GM21515 (cell line): ENCODE data around the gene NOG.

Source experiments
- ATAC-seq: cut with Tn5 transposase; IDR thresholded peaks from one replicate; pipeline ENCODE4 v1.9.1; 2021; ENCODE audit not compliant: unreplicated experiment

The NOG gene

GRCh38 chr17:56593646-56594319 is at the start of gene NOG:
NOG (plus strand) TSS chr17:56593699; CDS start chr17:56594224, 525 bp downstream.
- no peak for ATAC-seq

- ATAC-seq = no peak
These were observed 48.4 kb upstream of the NOG start for GRCh38 chr17:56545106-56545505.

DNA sequence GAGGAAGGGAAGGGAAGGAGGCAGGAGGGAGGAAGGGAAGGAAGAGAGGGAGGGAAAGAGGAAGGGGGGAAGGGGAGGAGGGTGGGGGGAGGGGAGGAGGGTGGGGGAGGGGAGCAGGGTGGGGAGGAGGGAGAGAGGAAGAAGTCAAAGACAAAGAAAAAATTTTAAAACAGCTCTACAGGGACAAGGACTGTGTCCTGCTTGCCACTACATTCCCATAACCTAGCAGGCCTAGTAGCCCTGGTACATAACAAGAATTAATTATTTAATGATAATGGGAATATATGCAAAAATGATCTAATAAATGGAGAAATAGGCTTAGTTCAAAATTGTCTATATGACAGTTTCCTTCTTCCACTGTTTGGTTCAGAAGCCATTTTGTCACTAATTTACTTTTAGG is 47.6 kb upstream of the NOG start:
- ATAC-seq = no peak

DNA sequence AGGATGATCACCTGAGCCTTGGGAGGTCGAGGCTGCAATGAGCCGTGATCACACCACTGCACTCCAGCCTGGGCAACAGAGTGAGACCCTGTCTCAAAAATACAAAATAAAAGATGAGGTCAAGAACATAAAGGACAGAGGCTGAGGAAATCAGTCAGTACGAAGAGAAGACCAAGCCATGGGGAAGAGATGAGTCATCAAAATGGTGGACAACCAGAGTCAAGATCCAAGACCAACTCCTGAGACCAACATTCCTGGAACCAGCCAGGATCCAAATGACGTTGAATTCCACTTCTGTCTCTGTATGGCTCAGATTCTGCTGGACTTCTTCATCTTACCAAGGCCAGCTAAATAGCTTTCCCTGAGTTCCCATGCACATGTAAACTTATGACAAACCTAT is 44.8 kb upstream of the NOG start:
- ATAC-seq = no peak

DNA sequence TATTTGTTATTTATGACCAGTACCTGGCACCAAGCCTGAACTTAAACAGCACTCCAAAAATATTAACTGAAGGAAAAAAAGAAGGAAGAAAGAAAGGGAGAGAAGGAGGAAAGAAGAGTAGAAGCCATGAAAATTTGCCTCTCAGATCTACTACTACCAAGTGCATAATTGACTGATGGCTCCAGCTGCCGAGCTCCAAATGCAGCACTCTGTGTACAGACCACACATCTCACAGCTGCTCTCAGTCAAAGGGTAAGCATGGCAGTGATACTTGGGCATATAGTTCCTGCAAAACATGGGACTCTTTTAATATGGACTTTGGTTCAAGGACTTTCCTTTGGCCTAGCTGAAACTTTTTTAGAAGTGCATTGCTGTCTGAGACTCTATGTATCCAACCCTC is 44.0 kb upstream of the NOG start:
- ATAC-seq = no peak

DNA sequence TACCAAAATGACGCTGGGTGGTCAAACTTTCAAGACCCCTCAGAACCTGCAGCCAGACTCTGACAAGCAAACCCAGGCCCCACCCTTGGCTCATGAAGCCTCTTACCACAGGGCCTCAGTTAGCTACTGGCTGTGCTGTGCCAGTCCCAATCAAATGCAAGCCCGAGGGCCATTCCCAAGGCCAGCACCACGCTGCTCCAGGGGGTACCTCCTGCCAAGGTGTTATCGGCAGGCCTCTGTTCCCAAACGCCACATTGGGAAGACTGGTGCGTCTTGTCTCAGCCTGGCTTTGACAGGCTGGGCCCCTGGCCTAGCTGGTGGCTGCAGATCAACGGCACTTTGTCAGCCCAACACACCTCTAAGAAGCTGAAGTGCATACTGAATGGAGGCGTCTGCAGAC is 35.8 kb upstream of the NOG start:
- no peak for ATAC-seq

DNA sequence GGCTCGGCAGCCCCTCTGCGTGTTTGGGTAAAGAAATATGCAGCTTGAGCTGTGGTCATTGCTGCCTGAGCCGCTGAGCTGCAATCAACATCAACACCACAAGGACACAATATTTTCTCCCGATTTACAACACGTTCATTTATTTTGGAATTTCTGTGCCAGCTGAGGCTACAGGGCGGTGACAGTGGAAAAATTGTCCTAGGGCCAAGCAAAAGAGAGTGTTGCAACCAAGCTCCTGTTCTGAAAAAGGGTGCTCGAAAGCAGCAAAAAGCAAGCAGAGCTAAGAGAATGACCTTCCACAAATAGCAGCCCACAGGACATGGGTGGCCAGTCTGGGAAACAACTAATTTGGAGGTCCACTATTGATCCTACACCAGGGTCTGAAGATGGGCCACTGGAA is 35.4 kb upstream of the NOG start:
- no peak for ATAC-seq

DNA sequence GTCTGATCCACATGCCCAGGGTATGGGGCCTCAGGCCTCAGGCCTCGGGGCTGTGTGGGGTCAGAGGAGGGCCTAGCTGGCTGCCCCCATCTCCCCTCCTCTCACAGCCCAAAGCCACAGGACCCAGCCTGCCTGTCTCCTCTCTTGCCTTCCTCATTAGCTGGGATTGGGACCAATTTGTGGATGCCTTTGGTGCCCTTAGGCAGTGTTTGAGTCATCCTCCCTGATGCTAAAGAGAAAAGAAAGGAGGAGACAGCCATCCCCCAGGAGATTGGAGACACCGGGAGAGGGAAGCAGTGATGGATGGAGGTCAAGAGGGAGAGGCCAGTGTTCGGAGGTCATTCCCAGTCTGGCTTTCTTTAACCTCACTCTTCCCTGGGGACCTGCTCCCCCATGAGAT is 23.3 kb upstream of the NOG start:
- no peak for ATAC-seq

DNA sequence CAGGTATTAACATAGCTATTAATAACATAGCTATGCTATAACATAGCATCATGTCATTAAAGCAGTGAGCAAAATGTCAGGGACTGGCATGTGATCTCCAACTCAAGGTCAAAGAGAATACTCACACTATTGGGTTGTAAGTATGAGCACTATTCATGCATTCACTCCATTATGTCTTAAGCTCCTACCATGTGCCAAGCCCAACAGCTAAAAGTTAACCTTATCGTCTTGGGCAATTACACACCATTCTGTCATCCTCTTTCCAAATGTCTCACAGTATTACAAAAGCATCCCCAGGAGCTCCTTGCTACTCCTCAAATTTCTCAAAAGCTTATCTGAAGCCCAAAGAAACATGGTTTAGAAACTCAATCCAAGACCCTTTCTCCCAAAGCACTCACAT is 22.0 kb upstream of the NOG start:
- ATAC-seq = no peak

DNA sequence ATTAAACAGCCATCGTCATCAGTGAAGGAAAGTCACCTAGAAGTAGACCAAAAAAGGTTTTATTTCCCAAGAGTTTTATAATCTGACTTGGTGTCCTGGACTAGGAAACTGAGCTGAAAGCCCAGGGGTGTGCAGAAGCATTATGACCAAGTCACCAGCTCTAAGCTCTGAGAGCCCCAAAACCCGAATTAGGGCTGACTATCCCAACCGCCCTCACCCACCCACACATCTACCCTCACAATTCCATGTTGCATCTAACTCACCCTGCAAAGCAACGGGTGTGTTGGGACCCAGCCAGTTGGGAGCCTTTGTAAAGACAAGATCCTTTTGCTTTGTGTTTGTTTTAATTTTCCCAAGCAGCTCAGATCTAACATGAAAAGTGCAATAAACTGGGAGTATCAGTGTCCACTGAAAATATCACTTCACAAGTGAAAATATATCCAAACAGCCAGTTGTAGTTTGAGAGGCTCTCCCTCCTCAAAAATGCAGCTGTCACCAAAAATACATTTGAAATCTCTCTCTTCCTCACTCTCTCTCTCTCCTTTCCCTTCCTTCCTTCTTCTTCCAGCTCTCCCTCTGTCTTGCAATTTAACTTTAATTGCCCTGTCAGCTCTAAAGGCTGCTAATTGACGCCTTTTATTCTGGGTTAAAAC is 16.2 kb upstream of the NOG start:
- no peak for ATAC-seq

GRCh38 chr17:56577843-56578204 is 15.7 kb upstream of the NOG start:
- ATAC-seq = no peak

DNA sequence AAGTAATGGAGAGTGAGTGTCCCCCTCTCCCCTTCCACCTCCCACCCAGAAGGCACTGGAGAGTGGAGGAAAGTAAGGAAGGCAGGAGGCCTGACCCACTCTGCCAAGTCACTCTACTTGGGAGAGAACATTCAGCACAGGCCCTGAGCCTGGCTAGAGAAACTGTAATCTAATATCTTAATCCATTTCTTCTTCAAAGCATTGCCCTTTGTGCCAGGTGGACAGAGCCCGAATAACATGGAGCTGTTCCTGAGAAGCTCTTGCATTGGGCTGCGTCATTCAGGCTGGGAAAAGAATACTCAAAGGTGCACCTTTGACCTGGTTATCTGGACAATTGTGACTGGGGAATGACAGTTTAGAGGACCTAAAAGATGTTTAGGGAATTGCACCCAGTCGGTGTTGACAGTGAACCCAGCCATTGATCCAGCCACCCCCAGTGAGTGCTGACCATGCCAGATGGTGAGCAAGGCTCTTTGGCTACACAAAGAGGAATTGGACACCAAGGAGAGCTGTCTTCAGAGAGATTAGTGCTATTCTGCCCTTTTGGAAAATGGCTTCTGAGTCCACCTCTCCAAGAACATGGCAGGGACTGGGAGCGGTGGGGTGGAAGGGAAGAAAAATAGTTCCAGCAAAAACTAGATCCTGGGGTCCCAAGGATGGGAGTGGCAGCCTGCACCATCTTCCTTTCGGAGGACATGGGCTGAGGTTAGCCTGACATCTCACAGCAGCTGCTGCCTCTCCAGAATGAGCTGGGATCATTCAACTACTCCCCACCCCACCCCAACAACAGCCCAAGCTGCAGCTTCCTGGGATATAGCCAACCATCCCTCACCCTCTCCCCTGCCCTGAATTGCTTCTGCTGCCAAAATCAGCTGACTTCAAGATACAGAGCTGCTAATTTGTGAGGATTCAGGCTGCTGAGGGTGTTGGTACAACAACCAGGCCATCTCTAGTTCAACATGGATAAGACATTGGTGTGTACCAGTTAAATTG is 11.6 kb upstream of the NOG start:
- ATAC-seq = no peak

DNA sequence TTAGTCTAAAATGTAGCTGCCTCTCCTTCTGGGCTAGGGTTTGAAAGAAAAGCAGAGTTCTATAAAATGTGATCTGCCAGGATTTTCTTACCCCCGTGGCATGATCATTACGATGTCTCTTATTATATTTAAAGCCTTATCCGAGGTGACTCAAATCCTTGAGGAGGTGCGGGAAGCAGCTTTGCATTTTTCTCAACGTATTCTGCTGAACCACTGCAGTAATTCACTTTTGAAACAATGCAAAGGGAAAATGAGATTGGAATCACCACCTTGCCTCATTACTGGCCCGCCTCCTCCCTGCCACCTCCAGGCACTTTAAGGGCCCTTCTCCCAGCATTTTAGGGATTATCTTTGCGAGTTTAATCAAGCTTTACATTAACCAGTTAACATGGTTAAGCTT is 9.7 kb upstream of the NOG start:
- no peak for ATAC-seq

- ATAC-seq = no peak
These were observed 6.2 kb upstream of the NOG start for GRCh38 chr17:56587298-56587697.

GRCh38 chr17:56592487-56593085 is 913 bp upstream of the NOG start:
- peak; percentile 73 for ATAC-seq

GRCh38 chr17:56593086-56593645 is 333 bp upstream of the NOG start:
- ATAC-seq = no peak

DNA sequence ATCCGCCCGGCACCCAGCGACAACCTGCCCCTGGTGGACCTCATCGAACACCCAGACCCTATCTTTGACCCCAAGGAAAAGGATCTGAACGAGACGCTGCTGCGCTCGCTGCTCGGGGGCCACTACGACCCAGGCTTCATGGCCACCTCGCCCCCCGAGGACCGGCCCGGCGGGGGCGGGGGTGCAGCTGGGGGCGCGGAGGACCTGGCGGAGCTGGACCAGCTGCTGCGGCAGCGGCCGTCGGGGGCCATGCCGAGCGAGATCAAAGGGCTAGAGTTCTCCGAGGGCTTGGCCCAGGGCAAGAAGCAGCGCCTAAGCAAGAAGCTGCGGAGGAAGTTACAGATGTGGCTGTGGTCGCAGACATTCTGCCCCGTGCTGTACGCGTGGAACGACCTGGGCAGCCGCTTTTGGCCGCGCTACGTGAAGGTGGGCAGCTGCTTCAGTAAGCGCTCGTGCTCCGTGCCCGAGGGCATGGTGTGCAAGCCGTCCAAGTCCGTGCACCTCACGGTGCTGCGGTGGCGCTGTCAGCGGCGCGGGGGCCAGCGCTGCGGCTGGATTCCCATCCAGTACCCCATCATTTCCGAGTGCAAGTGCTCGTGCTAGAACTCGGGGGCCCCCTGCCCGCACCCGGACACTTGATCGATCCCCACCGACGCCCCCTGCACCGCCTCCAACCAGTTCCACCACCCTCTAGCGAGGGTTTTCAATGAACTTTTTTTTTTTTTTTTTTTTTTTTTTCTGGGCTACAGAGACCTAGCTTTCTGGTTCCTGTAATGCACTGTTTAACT is 1.0 kb downstream of the NOG start:
- ATAC-seq = no peak

GRCh38 chr17:56595108-56595418 is 1.6 kb downstream of the NOG start:
- no peak for ATAC-seq

GRCh38 chr17:56595831-56596690 is 2.6 kb downstream of the NOG start:
- no peak for ATAC-seq
